SK-N-SH (cell line): ENCODE measurements around the gene GALNT18. TPM values are rescaled to one million over a fixed set of nuclear protein-coding genes. Genes with fewer than 3 reads are reported as not detected.

Experiments
- CTCF ChIA-PET: fragments of 300-600, 350-600 bp; formaldehyde crosslinking; extraction: SDS; loops from one replicate; lab custom pipeline; 2021; lab: Yijun Ruan, JAX
- POLR2A ChIA-PET: fragments of 350-600 bp; sonication (Branson Sonifier 250); formaldehyde crosslinking; extraction: SDS; loops from one replicate; lab custom pipeline; 2020; ENCODE audit warnings: antibody characterized with exemption, inconsistent platforms; lab: Yijun Ruan, JAX
- DNase-seq: peaks from one replicate; pipeline ENCODE4 v3.0.0; 2012
- H2AFZ ChIP-seq: fragments of 200-600 bp; sonication (generic); 2 replicates; pipeline ENCODE4 v1.8.1; 2016; ENCODE audit warnings: antibody characterized with exemption, mild to moderate bottlenecking, low read depth
- H3F3A ChIP-seq: fragments of 200-600 bp; sonication (generic); replicated peaks from 2 replicates; pipeline ENCODE3; 2016; ENCODE audit warnings: antibody characterized with exemption, mild to moderate bottlenecking; ENCODE audit not compliant: insufficient read depth
- H3K27ac ChIP-seq, 2 experiments: fragments of 200-500 bp in 1 of 2; fragments of 200-600 bp in 1 of 2; sonication (Bioruptor generic) in 1 of 2; sonication (generic), shearing (Covaris generic) in 1 of 2; 2 replicates each; pipeline versions ENCODE4 v1.5.1 to v1.6.1; 2014 to 2016; ENCODE audit warnings: low read depth in 2 of 2, inconsistent platforms in 1 of 2, low read length in 1 of 2, mild to moderate bottlenecking in 1 of 2, mixed read lengths in 1 of 2
- H3K27me3 ChIP-seq: fragments of 200-600 bp; sonication (generic), shearing (Covaris generic); 2 replicates; pipeline ENCODE4 v1.6.1; 2016; ENCODE audit warnings: mixed run types; ENCODE audit not compliant: insufficient read depth
- H3K36me3 ChIP-seq, 2 experiments: fragments of 200-500 bp in 1 of 2; fragments of 200-600 bp in 1 of 2; sonication (Bioruptor generic) in 1 of 2; sonication (generic) in 1 of 2; replicated peaks in 1 of 2; 2 replicates each; pipeline versions ENCODE3 to v1.5.1; 2014 to 2016; ENCODE audit warnings: low read length in 1 of 2, mild to moderate bottlenecking in 1 of 2; ENCODE audit not compliant: insufficient read depth in 2 of 2, control insufficient read depth in 1 of 2
- H3K4me1 ChIP-seq, 2 experiments: fragments of 200-500 bp in 1 of 2; fragments of 200-600 bp in 1 of 2; sonication (Bioruptor generic) in 1 of 2; sonication (generic), shearing (Covaris generic) in 1 of 2; 2 replicates each; pipeline versions ENCODE4 v1.5.1 to v1.6.1; 2014 to 2016; ENCODE audit warnings: low read depth in 1 of 2, low read length in 1 of 2, mixed run types in 1 of 2; ENCODE audit not compliant: insufficient read depth in 2 of 2, control insufficient read depth in 1 of 2
- H3K4me2 ChIP-seq: fragments of 200-600 bp; sonication (generic), shearing (Covaris generic); 2 replicates; pipeline ENCODE4 v1.6.1; 2017; ENCODE audit warnings: mixed run types
- H3K4me3 ChIP-seq, 2 experiments: fragments of 200-500 bp in 1 of 2; fragments of 200-600 bp in 1 of 2; sonication (Bioruptor generic) in 1 of 2; sonication (generic), shearing (Covaris generic) in 1 of 2; 2 replicates each; pipeline versions ENCODE4 v1.5.1 to v1.8.1; 2014 to 2016; ENCODE audit warnings: low read depth in 2 of 2, inconsistent platforms in 1 of 2, low read length in 1 of 2, mild to moderate bottlenecking in 1 of 2, mixed read lengths in 1 of 2, moderate library complexity in 1 of 2
- H3K79me2 ChIP-seq: fragments of 200-600 bp; sonication (generic); 2 replicates; pipeline ENCODE4 v1.8.1; 2017; ENCODE audit warnings: mild to moderate bottlenecking; ENCODE audit not compliant: insufficient read depth
- H3K9ac ChIP-seq: fragments of 200-600 bp; sonication (generic); 2 replicates; pipeline ENCODE4 v1.6.1; 2017; ENCODE audit warnings: mixed run types
- H3K9me2 ChIP-seq: fragments of 200-600 bp; sonication (generic); 2 replicates; pipeline ENCODE4 v1.6.1; 2017; ENCODE audit warnings: mixed run types
- H3K9me3 ChIP-seq: fragments of 200-600 bp; sonication (generic); 2 replicates; pipeline ENCODE4 v1.6.1; 2017; ENCODE audit warnings: mixed run types, mild to moderate bottlenecking, moderate library complexity
- H4K20me1 ChIP-seq: fragments of 200-600 bp; sonication (generic); 2 replicates; pipeline ENCODE4 v1.6.1; 2017; ENCODE audit warnings: mild to moderate bottlenecking, mixed run types; ENCODE audit not compliant: insufficient read depth
- CHD2 ChIP-seq: fragments of 150-350 bp; IDR thresholded peaks from 2 replicates; pipeline ENCODE4 v1.6.1; 2018; ENCODE audit warnings: low read length; ENCODE audit not compliant: partially characterized antibody
- EP300 ChIP-seq, 2 experiments: IDR thresholded peaks; 2 replicates each; pipeline versions ENCODE4 v1.4.0 to v1.6.1; 2012; ENCODE audit warnings: borderline replicate concordance in 1 of 2, low read depth in 1 of 2, low read length in 1 of 2
- EZH2phosphoT487 ChIP-seq: fragments of 200-600 bp; sonication (generic); IDR thresholded peaks from 2 replicates; pipeline ENCODE4 v1.6.1; 2017; ENCODE audit warnings: low read depth, mixed run types, mild to moderate bottlenecking, antibody characterized with exemption, moderate library complexity, borderline replicate concordance
- FOSL2 ChIP-seq: IDR thresholded peaks from 2 replicates; pipeline ENCODE4 v1.4.0; 2012; ENCODE audit warnings: low read depth, mild to moderate bottlenecking, moderate library complexity, borderline replicate concordance
- FOXJ3 ChIP-seq: sonication (generic); formaldehyde crosslinking; IDR thresholded peaks from 2 replicates; pipeline ENCODE4 v1.5.1; 2020; ENCODE audit warnings: mild to moderate bottlenecking, missing genetic modification reagents
- FOXM1 ChIP-seq: IDR thresholded peaks from 2 replicates; pipeline ENCODE4 v1.4.0; 2012; ENCODE audit warnings: low read depth, mild to moderate bottlenecking
- GATA2 ChIP-seq: sonication (generic); formaldehyde crosslinking; IDR thresholded peaks from 2 replicates; pipeline ENCODE4 v1.5.0; 2020; ENCODE audit warnings: mild to moderate bottlenecking, missing genetic modification reagents
- JUND ChIP-seq: IDR thresholded peaks from 2 replicates; pipeline ENCODE4 v1.4.0; 2012
- MAX ChIP-seq: IDR thresholded peaks from 2 replicates; pipeline ENCODE4 v1.4.0; 2012; ENCODE audit warnings: low read depth
- MEF2A ChIP-seq: IDR thresholded peaks from 2 replicates; pipeline ENCODE4 v1.4.0; 2012; ENCODE audit warnings: low read depth, borderline replicate concordance
- MXI1 ChIP-seq: IDR thresholded peaks from 2 replicates; pipeline ENCODE4 v1.6.1; 2012; ENCODE audit warnings: mild to moderate bottlenecking, low read depth, low read length, improper control_type of control experiment
- NRF1 ChIP-seq: IDR thresholded peaks from 2 replicates; pipeline ENCODE4 v1.6.1; 2012; ENCODE audit warnings: low read depth, mild to moderate bottlenecking, low read length
- RAD21 ChIP-seq: IDR thresholded peaks from 2 replicates; pipeline ENCODE4 v1.6.1; 2012; ENCODE audit warnings: mild to moderate bottlenecking, low read length
- RCOR1 ChIP-seq: fragments of 150-350 bp; IDR thresholded peaks from 2 replicates; pipeline ENCODE4 v1.6.1; 2017; ENCODE audit warnings: antibody characterized with exemption, low read length
- RXRA ChIP-seq: IDR thresholded peaks from 2 replicates; pipeline ENCODE4 v1.4.0; 2012; ENCODE audit warnings: low read depth, mild to moderate bottlenecking, borderline replicate concordance
- SIN3A ChIP-seq: IDR thresholded peaks from 2 replicates; pipeline ENCODE4 v1.6.1; 2012; ENCODE audit warnings: low read depth, mild to moderate bottlenecking, low read length, moderate library complexity, borderline replicate concordance
- SMC3 ChIP-seq: IDR thresholded peaks from 2 replicates; pipeline ENCODE4 v1.6.1; 2012; ENCODE audit warnings: low read depth, low read length, improper control_type of control experiment
- TAF1 ChIP-seq: IDR thresholded peaks from 2 replicates; pipeline ENCODE4 v1.6.1; 2012; ENCODE audit warnings: low read depth, mild to moderate bottlenecking, low read length, moderate library complexity, borderline replicate concordance
- TEAD4 ChIP-seq: IDR thresholded peaks from 2 replicates; pipeline ENCODE4 v1.4.0; 2012; ENCODE audit warnings: mild to moderate bottlenecking, borderline replicate concordance; ENCODE audit not compliant: insufficient read depth
- YY1 ChIP-seq: IDR thresholded peaks from 2 replicates; pipeline ENCODE4 v1.4.0; 2012; ENCODE audit warnings: low read depth, mild to moderate bottlenecking
- WGBS: methylation state at CpG from one replicate; pipeline ENCODE4 v1.1.6; 2017; ENCODE audit warnings: low lambda C conversion rate; 5-methylcytosine and 5-hydroxymethylcytosine counted together
- polyA plus RNA-seq, 3 experiments: library from polyadenylated mRNA; depleted of rRNA; stranded (reverse); fragments of >200 nt; gene quantifications; 2 replicates each; pipeline ENCODE4 v1.2.3, GENCODE V29; 2012
- TF ChIP-seq, protein P1 (sequence below): IDR thresholded peaks from 2 replicates; pipeline ENCODE4 v1.6.1; 2012; ENCODE audit warnings: mild to moderate bottlenecking, low read depth, low read length, moderate library complexity
- TF ChIP-seq, protein P2 (sequence below): IDR thresholded peaks from 2 replicates; pipeline ENCODE4 v1.4.0; 2012; ENCODE audit warnings: low read depth, borderline replicate concordance

Gene GALNT18
- polyA plus RNA-seq, 1 of the 3 experiments (the other 2 are of a cell fraction) = 0.64 TPM

- peaks cover 0 to 49% of the 10 kb centered on the region in 2 experiments; a peak in 2 of 4 replicates for H3K4me1 ChIP-seq
- H3K27me3 ChIP-seq = no peaks in the 10 kb centered on the region
- no peak overlapping the region for H2AFZ ChIP-seq
- no peak overlapping the region for H3K4me3 ChIP-seq
- no peak overlapping the region for H3K9ac ChIP-seq
- no peaks in the 10 kb centered on the region for H4K20me1 ChIP-seq
- H3F3A ChIP-seq = no peaks in the 10 kb centered on the region
- 46% methylated on average over 5 of the region's 6 CpGs for WGBS
- no peak overlapping the region for H3K4me2 ChIP-seq
- no peak overlapping the region for H3K27ac ChIP-seq
- ChIA-PET POLR2A (no interaction called here), CTCF (interaction anchor here (0.7 to 1.6 kb wide), 2 partner anchors 112 to 152 kb away, joined by 3 read pairs; partner anchors contain the start of gene GALNT18)
- no peak for TF ChIP-seq FOSL2
- TF ChIP-seq RAD21 = no peak
- TF ChIP-seq FOXM1 = no peak
- TF ChIP-seq TAF1 = no peak
- TF ChIP-seq JUND = no peak
- no peak for TF ChIP-seq MEF2A
- TF ChIP-seq NRF1 = no peak
- no peak for TF ChIP-seq SIN3A
- no peak for TF ChIP-seq MXI1
- TF ChIP-seq YY1 = no peak
- TF ChIP-seq, protein P1, sequence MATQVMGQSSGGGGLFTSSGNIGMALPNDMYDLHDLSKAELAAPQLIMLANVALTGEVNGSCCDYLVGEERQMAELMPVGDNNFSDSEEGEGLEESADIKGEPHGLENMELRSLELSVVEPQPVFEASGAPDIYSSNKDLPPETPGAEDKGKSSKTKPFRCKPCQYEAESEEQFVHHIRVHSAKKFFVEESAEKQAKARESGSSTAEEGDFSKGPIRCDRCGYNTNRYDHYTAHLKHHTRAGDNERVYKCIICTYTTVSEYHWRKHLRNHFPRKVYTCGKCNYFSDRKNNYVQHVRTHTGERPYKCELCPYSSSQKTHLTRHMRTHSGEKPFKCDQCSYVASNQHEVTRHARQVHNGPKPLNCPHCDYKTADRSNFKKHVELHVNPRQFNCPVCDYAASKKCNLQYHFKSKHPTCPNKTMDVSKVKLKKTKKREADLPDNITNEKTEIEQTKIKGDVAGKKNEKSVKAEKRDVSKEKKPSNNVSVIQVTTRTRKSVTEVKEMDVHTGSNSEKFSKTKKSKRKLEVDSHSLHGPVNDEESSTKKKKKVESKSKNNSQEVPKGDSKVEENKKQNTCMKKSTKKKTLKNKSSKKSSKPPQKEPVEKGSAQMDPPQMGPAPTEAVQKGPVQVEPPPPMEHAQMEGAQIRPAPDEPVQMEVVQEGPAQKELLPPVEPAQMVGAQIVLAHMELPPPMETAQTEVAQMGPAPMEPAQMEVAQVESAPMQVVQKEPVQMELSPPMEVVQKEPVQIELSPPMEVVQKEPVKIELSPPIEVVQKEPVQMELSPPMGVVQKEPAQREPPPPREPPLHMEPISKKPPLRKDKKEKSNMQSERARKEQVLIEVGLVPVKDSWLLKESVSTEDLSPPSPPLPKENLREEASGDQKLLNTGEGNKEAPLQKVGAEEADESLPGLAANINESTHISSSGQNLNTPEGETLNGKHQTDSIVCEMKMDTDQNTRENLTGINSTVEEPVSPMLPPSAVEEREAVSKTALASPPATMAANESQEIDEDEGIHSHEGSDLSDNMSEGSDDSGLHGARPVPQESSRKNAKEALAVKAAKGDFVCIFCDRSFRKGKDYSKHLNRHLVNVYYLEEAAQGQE = no peak
- TF ChIP-seq RXRA = no peak
- no peak for TF ChIP-seq CHD2
- H3K9me3 ChIP-seq = no peaks in the 10 kb centered on the region
- DNase-seq = no peak
- no peaks in the 10 kb centered on the region for H3K79me2 ChIP-seq
- no peaks in the 10 kb centered on the region for H3K36me3 ChIP-seq
- no peaks in the 10 kb centered on the region for H3K9me2 ChIP-seq
These were observed 152.9 kb downstream of the GALNT18 start for GRCh38 chr11:11468954-11469353.

DNA sequence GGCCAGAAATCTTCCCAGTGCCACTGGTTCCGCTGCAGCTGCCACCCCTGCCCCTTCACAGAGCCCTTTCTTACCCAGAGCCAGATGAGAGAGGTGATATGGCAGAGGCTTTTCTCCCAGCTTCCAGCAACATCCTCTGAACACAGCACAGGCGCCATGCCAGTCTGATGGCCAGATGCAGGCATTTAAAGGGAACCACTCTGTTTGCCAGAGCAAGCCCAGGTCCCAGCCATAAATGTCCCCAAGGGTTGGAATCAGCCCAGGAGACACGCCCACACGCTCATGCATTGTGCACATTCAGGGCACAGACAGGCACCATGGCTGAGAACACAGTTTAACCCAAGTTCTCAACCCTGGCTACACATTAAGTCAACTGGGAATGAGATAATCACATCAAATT, 154.5 kb downstream of the GALNT18 start:
- no peaks in the 10 kb centered on the region for H3K36me3 ChIP-seq
- 29% methylated on average over 3 of the region's 4 CpGs for WGBS
- H3K9ac ChIP-seq = no peak overlapping the region
- H3K9me2 ChIP-seq = no peaks in the 10 kb centered on the region
- H3K27ac ChIP-seq = peak overlapping the region in 1 of 2 experiments; percentile 84; a peak in 2 of 4 replicates
- H3F3A ChIP-seq = no peaks in the 10 kb centered on the region
- H2AFZ ChIP-seq = no peak overlapping the region
- ChIA-PET POLR2A (interaction anchor here (1.2 kb wide), 1 partner anchor 153 kb away, joined by 3 read pairs; no protein-coding TSS in a partner anchor), CTCF (interaction anchor here (0.7 to 1.0 kb wide), 3 partner anchors 29 to 320 kb away, joined by 3 to 4 read pairs (median 4); no protein-coding TSS in a partner anchor)
- H3K27me3 ChIP-seq = no peaks in the 10 kb centered on the region
- peak; percentile 76 for DNase-seq
- no peak overlapping the region; a peak in 1 of 4 replicates for H3K4me3 ChIP-seq
- H4K20me1 ChIP-seq = no peaks in the 10 kb centered on the region
- no peak overlapping the region for H3K4me2 ChIP-seq
- no peaks in the 10 kb centered on the region for H3K9me3 ChIP-seq
- no peaks in the 10 kb centered on the region for H3K79me2 ChIP-seq
- no peak for TF ChIP-seq TEAD4
- TF ChIP-seq RCOR1 = peak; percentile 84
- no peak for TF ChIP-seq MAX
- no peak for TF ChIP-seq RXRA
- TF ChIP-seq, protein P2, sequence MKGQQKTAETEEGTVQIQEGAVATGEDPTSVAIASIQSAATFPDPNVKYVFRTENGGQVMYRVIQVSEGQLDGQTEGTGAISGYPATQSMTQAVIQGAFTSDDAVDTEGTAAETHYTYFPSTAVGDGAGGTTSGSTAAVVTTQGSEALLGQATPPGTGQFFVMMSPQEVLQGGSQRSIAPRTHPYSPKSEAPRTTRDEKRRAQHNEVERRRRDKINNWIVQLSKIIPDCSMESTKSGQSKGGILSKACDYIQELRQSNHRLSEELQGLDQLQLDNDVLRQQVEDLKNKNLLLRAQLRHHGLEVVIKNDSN = no peak
- peak; percentile 39 for TF ChIP-seq CHD2
- TF ChIP-seq RAD21 = peak; percentile 34
- TF ChIP-seq FOXJ3 = peak; percentile 47
- no peak for TF ChIP-seq MEF2A
- peak; percentile 92 for TF ChIP-seq GATA2 (CRISPR knock-in tag)
- TF ChIP-seq EZH2phosphoT487 = no peak
- TF ChIP-seq MXI1 = peak; percentile 63; the same call in 1 of the 2 replicates
- TF ChIP-seq EP300 (IDR thresholded peaks at IDR 0.05; ENCODE audit: borderline replicate concordance in 1 of 2, low read depth in 1 of 2, low read length in 1 of 2) = peak in 1 of 2 experiments; percentile 89; a peak in 2 of 4 replicates
- TF ChIP-seq SMC3 = no peak
- H3K4me1 ChIP-seq = peaks cover 0 to 61% of the 10 kb centered on the region in 2 experiments; a peak in 2 of 4 replicates
